Endothelial cell of umbilical vein (primary cell): ENCODE data around the gene CREG1. TPM values are rescaled to one million over a fixed set of nuclear protein-coding genes. Genes with fewer than 3 reads are reported as not detected.

ENCODE experiments used
- BruUV-seq: library from RNA; stranded (reverse); fragments of 400-500 nt; replicated peaks from 2 replicates; lab custom pipeline; 2021; lab: Mats Ljungman, UMichigan
- CTCF ChIA-PET: fragments of 300-600, 350-600 bp; sonication (Branson Sonifier 250); formaldehyde crosslinking; loops from one replicate; lab custom pipeline; 2021; ENCODE audit warnings: antibody characterized with exemption, inconsistent platforms; lab: Charles Lee
- POLR2A ChIA-PET: fragments of 300-600, 350-600 bp; sonication (Branson Sonifier 250); formaldehyde crosslinking; loops from one replicate; lab custom pipeline; 2021; ENCODE audit warnings: antibody characterized with exemption, inconsistent platforms; lab: Charles Lee
- DNase-seq: peaks from one replicate; pipeline ENCODE4 v3.0.0-alpha.2; 2011; ENCODE audit warnings: low read depth, low spot score
- FAIRE-seq: peaks from 2 replicates; lab custom pipeline; 2011; peaks lifted over from hg19 to GRCh38; lab: Jason Lieb, UNC
- H2AFZ ChIP-seq: 2 replicates; pipeline ENCODE4 v1.6.0; 2012; ENCODE audit warnings: low read depth, low read length, control low read depth, inconsistent platforms
- H3K27ac ChIP-seq: 2 replicates; pipeline ENCODE4 v1.5.1; 2011; ENCODE audit warnings: low read depth, mild to moderate bottlenecking, control low read depth, low read length, moderate library complexity; ENCODE audit not compliant: insufficient read depth
- H3K27me3 ChIP-seq, 2 experiments: 2 replicates each; pipeline versions ENCODE4 v1.6.0 to v1.6.1; 2011; ENCODE audit warnings: low read length in 2 of 2, mixed read lengths in 1 of 2; ENCODE audit not compliant: control insufficient read depth in 2 of 2, insufficient read depth in 2 of 2
- H3K36me3 ChIP-seq, 2 experiments: 2 replicates in 1 of 2; 3 replicates in 1 of 2; pipeline ENCODE4 v1.5.1; 2011; ENCODE audit warnings: low read length in 2 of 2, mild to moderate bottlenecking in 1 of 2, moderate library complexity in 1 of 2; ENCODE audit not compliant: control insufficient read depth in 2 of 2, insufficient read depth in 2 of 2; ENCODE audit errors: extremely low read depth in 1 of 2
- H3K4me1 ChIP-seq: 3 replicates; pipeline ENCODE4 v1.5.1; 2011; ENCODE audit warnings: mild to moderate bottlenecking, low read length; ENCODE audit not compliant: control insufficient read depth, insufficient read depth; ENCODE audit errors: extremely low read depth
- H3K4me2 ChIP-seq: 2 replicates; pipeline ENCODE4 v1.6.1; 2011; ENCODE audit warnings: low read length, control low read depth, mixed read lengths; ENCODE audit not compliant: insufficient read depth
- H3K4me3 ChIP-seq, 3 experiments: fragments of 200-600 bp in 1 of 3; sonication (generic), shearing (Covaris generic) in 1 of 3; replicated peaks in 1 of 3; 2 replicates each; pipeline ENCODE4 v1.5.1; 2011 to 2016; ENCODE audit warnings: control low read depth in 3 of 3, low read length in 3 of 3, mild to moderate bottlenecking in 2 of 3, inconsistent platforms in 1 of 3, low read depth in 1 of 3, moderate library complexity in 1 of 3; ENCODE audit not compliant: insufficient read depth in 1 of 3
- H3K79me2 ChIP-seq: 2 replicates; pipeline ENCODE4 v1.6.0; 2012; ENCODE audit warnings: low read length, inconsistent platforms; ENCODE audit not compliant: control insufficient read depth, insufficient read depth
- H3K9ac ChIP-seq: replicated peaks from 2 replicates; pipeline ENCODE3; 2011; ENCODE audit warnings: low read length, control low read depth; ENCODE audit not compliant: insufficient read depth; ENCODE audit errors: extremely low read depth
- H3K9me1 ChIP-seq: replicated peaks from 3 replicates; pipeline ENCODE4 v1.6.0; 2011; ENCODE audit warnings: mild to moderate bottlenecking, low read length; ENCODE audit not compliant: control insufficient read depth, insufficient read depth; ENCODE audit errors: extremely low read depth
- H3K9me3 ChIP-seq: replicated peaks from 2 replicates; pipeline ENCODE4 v1.5.1; 2012; ENCODE audit warnings: low read length, inconsistent platforms; ENCODE audit not compliant: control insufficient read depth, insufficient read depth
- H4K20me1 ChIP-seq: replicated peaks from 2 replicates; pipeline ENCODE3; 2011; ENCODE audit warnings: mild to moderate bottlenecking, low read length; ENCODE audit not compliant: control insufficient read depth, insufficient read depth; ENCODE audit errors: extremely low read depth
- CTCF ChIP-seq, 2 donors: IDR thresholded peaks; 1 replicate in 1 of 2; 2 replicates in 1 of 2; pipeline ENCODE4 v1.5.1; 2011; ENCODE audit warnings: low read length in 2 of 2, mild to moderate bottlenecking in 2 of 2, moderate library complexity in 2 of 2, control low read depth in 1 of 2, inconsistent platforms in 1 of 2, low read depth in 1 of 2; ENCODE audit not compliant: insufficient read depth in 1 of 2; ENCODE audit errors: extremely low read depth in 1 of 2
- EZH2 ChIP-seq: IDR thresholded peaks from 2 replicates; pipeline ENCODE4 v1.6.1; 2012; ENCODE audit warnings: borderline replicate concordance, low read depth, mild to moderate bottlenecking, moderate library complexity, low read length, inconsistent platforms; ENCODE audit not compliant: severe bottlenecking
- FOS ChIP-seq: IDR thresholded peaks from 2 replicates; pipeline ENCODE4 v1.6.1; 2011; ENCODE audit warnings: mild to moderate bottlenecking, low read length, moderate library complexity, borderline replicate concordance; ENCODE audit not compliant: insufficient read depth
- GATA2 ChIP-seq: IDR thresholded peaks from 2 replicates; pipeline ENCODE4 v1.7.0; 2011; ENCODE audit warnings: low read depth, mild to moderate bottlenecking, moderate library complexity, mixed read lengths, low read length; ENCODE audit not compliant: insufficient read length, insufficient read depth
- JUN ChIP-seq: IDR thresholded peaks from 2 replicates; pipeline ENCODE4 v1.6.1; 2011; ENCODE audit warnings: borderline replicate concordance, low read depth; ENCODE audit not compliant: insufficient read length, insufficient read depth
- MAX ChIP-seq: IDR thresholded peaks from 2 replicates; pipeline ENCODE4 v1.6.1; 2011; ENCODE audit not compliant: insufficient read depth, insufficient read length
- MYC ChIP-seq: IDR thresholded peaks from one replicate; pipeline ENCODE4 v1.6.1; 2011; ENCODE audit warnings: mild to moderate bottlenecking, low read depth, low read length
- POLR2A ChIP-seq: IDR thresholded peaks from 2 replicates; pipeline ENCODE4 v1.6.1; 2012; ENCODE audit warnings: low read depth, mild to moderate bottlenecking, control low read depth, low read length
- POLR2AphosphoS5 ChIP-seq: IDR thresholded peaks from 2 replicates; pipeline ENCODE4 v1.6.1; 2012; ENCODE audit warnings: low read depth, mild to moderate bottlenecking, control low read depth, low read length, moderate library complexity; ENCODE audit not compliant: insufficient read depth
- dilution Hi-C: fragments of 300-500 bp; cut with MboI; formaldehyde crosslinking; loops from one replicate; pipeline ENCODE4 v1.15.0; 2019; ENCODE audit warnings: low sequenced_read_pairs; ENCODE audit not compliant: extremely low pct_ligation_motif_present
- intact Hi-C: fragments of 100-400 bp; cut with micrococcal nuclease; formaldehyde crosslinking; loops from one replicate; pipeline ENCODE4 v1.10.0; 2022
- polyA plus RNA-seq, 4 experiments: library from polyadenylated mRNA; depleted of rRNA in 3 of 4; stranded (reverse) in 3 of 4; unstranded in 1 of 4; fragments of >200 nt; gene quantifications; 2 replicates each; pipeline versions ENCODE4 v1.2.1 to v1.2.3, GENCODE V29; 2011 to 2012; ENCODE audit warnings: missing spikeins in 1 of 4
- total RNA-seq: library from RNA; stranded (reverse); gene quantifications from 2 replicates; pipeline ENCODE4 v1.2.3, GENCODE V29; 2021

The CREG1 gene
- total and polyA plus RNA-seq, 2 donors (not counting 3 experiments of a cell fraction or from before 2014, with no cell fraction given), result 10.3 to 15.8 TPM

- H3K79me2 ChIP-seq, result no peaks in the 10 kb centered on the region
- BruUV-seq, result no TSS peak
- no peaks in the 10 kb centered on the region for H4K20me1 ChIP-seq
- no peak for TF ChIP-seq GATA2
- no peak for TF ChIP-seq EZH2
- no peak for TF ChIP-seq CTCF (IDR thresholded peaks at IDR 0.05; ENCODE audit: extremely low read depth in 1 of 2, insufficient read depth in 1 of 2, low read depth in 1 of 2, low read length in 2 of 2)
- no peak for TF ChIP-seq POLR2A
- TF ChIP-seq MYC, result no peak
- TF ChIP-seq POLR2AphosphoS5, result no peak
- TF ChIP-seq FOS, result no peak
- no peak for TF ChIP-seq MAX
- TF ChIP-seq JUN, result no peak
- no peaks in the 10 kb centered on the region for H3K4me1 ChIP-seq
- FAIRE-seq, result no peak
- H2AFZ ChIP-seq, result no peak overlapping the region
- H3K9ac ChIP-seq, result no peak overlapping the region
- H3K9me1 ChIP-seq, result no peaks in the 10 kb centered on the region
- H3K27ac ChIP-seq, result no peak overlapping the region
- CTCF ChIA-PET, result interaction anchor here (1.8 to 2.3 kb wide), 2 partner anchors 86 to 481 kb away, joined by 14 to 78 read pairs; no protein-coding TSS in a partner anchor
- DNase-seq, result no peak
- H3K4me2 ChIP-seq, result no peak overlapping the region
- H3K36me3 ChIP-seq, result no peaks in the 10 kb centered on the region
- H3K4me3 ChIP-seq, result no peak overlapping the region
- dilution Hi-C loops (no loop called here), intact Hi-C loops (loop anchor here (2.0 kb wide), 1 partner anchor 481 kb away; no protein-coding TSS in a partner anchor)
- POLR2A ChIA-PET, result interaction anchor here (0.9 kb wide), 1 partner anchor 53 kb away, joined by 3 read pairs; no protein-coding TSS in a partner anchor
- no peaks in the 10 kb centered on the region for H3K9me3 ChIP-seq
- H3K27me3 ChIP-seq, result no peaks in the 10 kb centered on the region
Measured at GRCh38 chr1:167601442-167602383, 48.2 kb upstream of the CREG1 start.
